Measurements from ENCODE around the gene SPTBN1.

DNA sequence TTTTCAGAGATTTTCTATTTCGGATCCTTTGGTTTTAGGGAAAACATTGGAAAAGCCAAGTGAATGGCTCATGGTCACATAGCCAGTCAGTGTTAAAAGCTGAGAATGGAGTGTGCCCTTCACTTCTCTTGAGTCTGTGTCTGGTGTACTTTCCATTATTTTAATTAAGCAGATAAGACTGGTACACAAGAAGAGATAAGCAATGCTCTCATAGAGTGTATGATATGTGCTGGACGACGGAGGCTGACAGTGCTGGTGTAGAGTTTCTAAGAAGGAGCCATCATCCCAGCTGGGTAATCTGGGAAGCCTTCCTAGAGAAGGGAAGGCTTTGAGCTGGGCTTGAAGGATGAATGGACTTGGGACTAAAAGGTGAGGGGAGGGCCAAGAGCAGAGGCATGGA, 93.3 kb downstream of the SPTBN1 start:
- TF ChIP-seq POLR2AphosphoS5 (IDR thresholded peaks at IDR 0.05; ENCODE audit: borderline replicate concordance, low read depth, low read length), result no peak
- no peak for TF ChIP-seq EZH2 (IDR thresholded peaks at IDR 0.05)
- no peak for TF ChIP-seq FOXP2 (optimal IDR thresholded peaks at IDR 0.05; ENCODE audit: control extremely low read depth, extremely low read length, insufficient read depth)
